ENCODE results near the gene CYREN. TPM values are rescaled to one million over a fixed set of nuclear protein-coding genes. Genes with fewer than 3 reads are reported as not detected.

CYREN gene, protein sequence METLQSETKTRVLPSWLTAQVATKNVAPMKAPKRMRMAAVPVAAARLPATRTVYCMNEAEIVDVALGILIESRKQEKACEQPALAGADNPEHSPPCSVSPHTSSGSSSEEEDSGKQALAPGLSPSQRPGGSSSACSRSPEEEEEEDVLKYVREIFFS
- total RNA-seq (2014; rRNA removed; shearing (Covaris generic)) = 42.3 and 60.4 TPM in 2 replicates

DNA sequence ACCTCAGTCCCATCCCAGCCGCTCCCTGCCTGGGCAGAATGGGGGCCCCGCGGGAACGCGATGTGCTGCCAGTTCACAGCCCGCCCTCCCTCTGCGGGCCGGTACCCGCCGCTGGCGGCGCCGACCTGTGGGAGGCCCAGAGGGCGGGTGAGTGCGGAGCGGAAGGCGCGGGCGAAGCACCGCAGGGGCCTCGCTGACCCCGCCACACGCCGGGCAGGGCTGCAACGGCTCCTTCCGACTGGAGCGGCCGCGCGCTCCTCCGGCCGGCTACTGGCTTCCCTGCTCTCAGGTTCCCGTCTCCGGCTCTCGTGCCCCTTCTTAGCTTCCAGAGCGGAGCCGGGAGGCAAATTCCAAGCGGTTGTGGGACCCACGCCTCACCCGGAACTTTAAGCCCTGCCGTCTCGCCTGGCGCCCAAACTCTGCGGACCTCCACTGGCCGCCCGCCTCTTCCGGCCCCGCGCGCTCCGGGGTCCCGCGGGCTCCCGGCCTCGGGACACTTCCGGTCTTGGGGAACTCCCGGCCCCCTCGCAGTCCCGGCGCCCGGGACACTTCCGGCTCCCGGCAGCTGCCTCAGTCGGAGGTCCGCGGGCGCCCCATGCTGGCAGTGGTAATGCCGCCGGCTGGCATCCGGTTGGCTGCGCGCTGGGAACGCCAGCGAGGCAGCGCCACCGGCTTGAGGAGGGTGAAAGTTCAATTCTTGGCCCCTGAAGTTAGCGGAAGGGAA is at the start of gene CYREN:
CYREN (minus strand) TSS at position 434 of the 724 bp plus-strand sequence. CDS start 1,785 bp downstream, outside the sequence.
- DNase-seq (ENCODE audit: low spot score) = peak; percentile 77

DNA sequence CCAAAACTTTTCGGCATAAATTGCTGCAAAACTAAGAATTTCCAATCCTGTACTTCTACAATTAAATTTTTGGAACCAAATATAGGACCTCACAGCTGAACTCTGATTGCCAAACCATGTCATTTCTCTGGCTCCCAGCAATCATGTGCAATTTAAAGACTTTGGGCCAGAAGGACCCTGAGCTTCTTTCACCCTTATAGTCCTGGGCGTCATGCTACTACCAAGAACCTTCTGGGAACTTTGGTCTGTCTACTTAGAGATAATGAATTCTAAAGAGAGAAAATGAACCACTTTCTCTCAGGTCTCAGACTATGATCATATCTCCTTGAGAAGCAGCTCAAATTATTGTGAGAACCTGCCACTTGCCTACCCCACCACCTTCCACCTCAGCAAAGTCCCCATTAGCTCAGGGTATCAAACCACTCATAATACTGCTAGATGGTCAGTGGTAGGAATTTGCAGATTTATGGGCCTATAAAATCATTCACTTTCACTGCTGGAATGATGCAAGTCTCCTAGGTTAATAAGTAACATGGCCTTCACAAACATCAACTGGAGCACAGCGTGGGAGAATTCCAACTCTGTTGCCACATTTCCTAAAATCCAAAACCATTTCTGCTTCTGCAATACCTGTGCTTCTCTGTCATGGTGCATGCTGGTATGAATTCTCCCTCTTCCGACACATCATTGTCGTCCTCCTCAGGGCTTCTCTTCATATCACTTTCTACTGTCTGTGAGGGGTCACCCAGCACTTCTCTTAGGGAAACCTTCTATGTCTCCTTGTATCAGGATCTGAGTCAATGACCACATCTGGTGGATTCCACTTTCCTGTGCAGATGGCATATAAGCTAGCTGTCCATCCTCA is 47.4 kb upstream of the CYREN start:
- no peak for DNase-seq (ENCODE audit: low spot score)

- DNase-seq (ENCODE audit: low spot score) = no peak
These were observed 45.2 kb upstream of the CYREN start for GRCh38 chr7:135215698-135216097.

DNA sequence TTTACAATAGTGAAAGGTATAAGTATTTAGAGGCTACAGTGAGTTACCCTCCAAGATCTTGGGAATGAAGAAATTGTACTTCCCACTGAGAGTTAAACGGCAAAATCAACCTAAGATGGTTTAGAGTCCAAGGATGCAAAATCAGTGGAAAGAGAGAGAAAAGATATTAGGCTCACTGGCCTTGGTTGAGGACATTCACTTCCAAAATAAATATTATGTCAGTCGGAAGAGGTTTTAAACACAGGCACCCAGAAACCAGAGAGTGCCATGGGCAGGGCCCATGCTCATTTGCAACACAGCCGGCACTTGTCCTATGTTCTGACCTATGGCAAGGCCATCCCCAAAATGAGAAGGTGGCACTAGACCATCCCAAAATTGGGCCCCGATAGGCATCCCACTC is 44.7 kb upstream of the CYREN start:
- DNase-seq (ENCODE audit: low spot score) = no peak

- DNase-seq (ENCODE audit: low spot score) = no peak
These were observed 43.3 kb upstream of the CYREN start for GRCh38 chr7:135213831-135214230.

DNA sequence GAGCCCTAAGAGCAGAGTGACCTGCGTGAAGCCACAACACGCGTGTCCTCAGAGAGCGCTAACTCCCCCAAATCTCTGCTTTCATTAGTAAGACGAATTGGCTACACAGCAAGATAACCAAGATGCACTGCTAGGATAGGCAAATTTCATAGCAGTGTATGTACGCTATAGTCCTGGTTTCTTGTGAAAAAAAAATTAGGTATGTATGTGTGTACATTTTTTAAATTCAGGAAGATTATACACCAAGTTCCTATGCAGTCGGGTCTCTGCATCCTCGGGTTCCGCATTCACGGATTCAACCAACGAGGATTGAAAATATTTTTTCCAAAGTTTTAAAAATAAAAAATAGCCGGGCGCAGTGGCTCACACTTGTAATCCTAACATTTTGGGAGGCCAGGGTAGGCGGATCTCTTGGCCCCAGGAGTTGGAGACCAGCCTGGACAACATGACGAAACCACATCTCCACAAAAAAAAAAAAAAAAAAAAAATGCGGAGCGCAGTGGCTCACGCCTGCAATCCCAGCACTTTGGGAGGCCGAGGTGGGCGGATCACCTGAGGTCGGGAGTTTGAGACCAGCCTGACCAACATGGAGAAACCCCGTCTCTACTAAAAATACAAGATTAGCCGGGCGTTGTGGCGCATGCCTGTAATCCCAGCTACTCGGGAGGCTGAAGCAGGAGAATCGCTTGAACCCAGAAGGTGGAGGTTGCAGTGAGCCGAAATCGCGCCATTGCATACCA is 41.6 kb upstream of the CYREN start:
- DNase-seq (ENCODE audit: low spot score) = peak; percentile 22

- peak; percentile 85 for DNase-seq (ENCODE audit: low spot score)
These were observed 40.9 kb upstream of the CYREN start, which contains the start of gene WDR91 for GRCh38 chr7:135211179-135211945. Gene WDR91 (minus strand): TSS chr7:135211526. CDS start chr7:135211502, 24 bp downstream.

- peak; percentile 5 for DNase-seq (ENCODE audit: low spot score)
These were observed 40.3 kb upstream of the CYREN start for GRCh38 chr7:135210888-135211178.

GRCh38 chr7:135209225-135209834 is 38.8 kb upstream of the CYREN start:
- no peak for DNase-seq (ENCODE audit: low spot score)

GRCh38 chr7:135208102-135208793 is 37.7 kb upstream of the CYREN start:
- peak; percentile 7 for DNase-seq (ENCODE audit: low spot score)

DNA sequence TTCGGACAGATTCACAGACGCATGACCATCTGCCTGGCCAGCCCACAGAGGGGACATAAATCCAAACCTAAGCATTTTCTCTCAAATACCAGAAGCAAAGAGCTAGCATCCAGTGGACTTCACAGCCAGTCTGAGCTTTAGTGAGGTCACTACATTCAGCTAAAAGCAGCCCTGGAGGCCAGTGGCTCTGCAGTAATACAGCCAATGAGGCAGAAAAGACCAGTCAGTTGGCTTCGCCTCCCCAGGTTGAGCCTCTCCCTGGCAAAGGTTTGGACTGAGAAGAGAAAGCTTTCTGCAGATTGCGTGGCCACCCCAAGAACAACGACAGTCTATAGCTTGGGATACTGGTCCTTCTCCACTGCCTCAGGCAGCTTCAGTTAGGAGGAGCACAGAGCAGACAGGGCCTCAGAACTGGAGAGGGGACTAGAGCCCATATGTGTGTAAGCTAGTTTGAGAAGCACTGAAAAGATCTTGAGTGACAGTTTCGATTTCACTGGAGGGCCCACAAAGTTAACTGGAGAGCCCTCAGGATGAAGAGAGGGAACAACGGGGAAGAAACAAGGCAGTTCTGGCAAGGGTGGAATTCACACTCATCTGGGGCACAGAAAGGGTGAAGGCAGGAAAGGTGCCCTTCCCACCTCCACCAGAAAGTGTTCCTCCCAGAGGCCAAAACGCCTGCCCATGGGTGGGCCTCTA is 37.0 kb upstream of the CYREN start:
- DNase-seq (ENCODE audit: low spot score) = no peak

- DNase-seq (ENCODE audit: low spot score) = no peak
These were observed 36.5 kb upstream of the CYREN start for GRCh38 chr7:135206941-135207391.

GRCh38 chr7:135205850-135206249 is 35.3 kb upstream of the CYREN start:
- no peak for DNase-seq (ENCODE audit: low spot score)

DNA sequence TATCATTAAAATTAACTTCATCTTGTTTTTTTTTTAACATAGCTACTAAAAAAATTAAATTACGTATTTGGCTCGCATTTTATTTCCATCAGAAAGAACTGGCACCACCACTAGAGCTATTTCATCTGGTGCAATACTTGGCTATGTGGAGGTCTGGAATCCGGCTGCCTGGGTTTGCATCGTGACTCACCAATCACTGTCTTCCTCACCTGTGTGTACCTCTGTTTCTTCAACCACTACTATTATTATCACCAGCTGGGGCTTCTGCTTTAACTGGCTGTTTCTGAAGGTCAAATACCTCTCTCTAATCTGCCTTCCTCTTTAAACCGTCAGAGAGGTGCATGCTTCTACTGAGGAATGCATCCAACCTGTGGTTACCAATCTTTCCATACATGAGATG is 34.4 kb upstream of the CYREN start:
- DNase-seq (ENCODE audit: low spot score) = no peak

GRCh38 chr7:135204341-135204749 is 33.8 kb upstream of the CYREN start:
- no peak for DNase-seq (ENCODE audit: low spot score)

DNA sequence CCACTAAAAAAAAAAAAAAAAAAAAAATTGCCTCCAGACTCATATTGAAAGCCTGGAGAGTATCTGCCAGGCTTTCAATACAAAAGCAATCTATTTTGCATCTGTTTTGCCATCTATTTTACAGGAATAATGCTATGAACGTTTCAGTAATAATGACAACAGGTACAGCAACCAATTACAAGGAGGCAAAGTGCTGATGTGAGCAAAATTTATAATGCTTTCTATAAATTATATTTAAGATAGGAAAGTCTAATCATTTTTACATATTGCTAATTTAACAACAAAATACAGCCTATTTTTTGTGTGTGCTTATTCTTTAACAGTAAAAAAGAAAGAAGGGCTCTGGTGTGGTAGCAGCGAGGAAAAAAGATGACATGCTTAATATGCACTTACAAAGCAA is 30.8 kb upstream of the CYREN start:
- no peak for DNase-seq (ENCODE audit: low spot score)

GRCh38 chr7:135200821-135201331 is 30.4 kb upstream of the CYREN start:
- DNase-seq (ENCODE audit: low spot score) = no peak

- no peak for DNase-seq (ENCODE audit: low spot score)
These were observed 28.9 kb upstream of the CYREN start for GRCh38 chr7:135199439-135199838.

Data from A172 (cell line).